Stimulated activated naive CD8-positive, alpha-beta T cell treated with anti-CD3 and anti-CD28 coated beads, Interleukin-15, Interleukin-2, amounts not matched to agents 100 U/mL and 50 U/mL, for 24 hours (primary cell): ENCODE data around the gene ANAPC1.
"Not testable (repeated sequence)": the region's sequence is repeated elsewhere in the genome, so short reads cannot be mapped to it uniquely, and the experiment has no call there.

Experiments used
- ATAC-seq: fragments of 150-1000 bp; cut with Tn5 transposase; one replicate; pipeline ENCODE4 v1.10.0; 2021
- DNase-seq: peaks from one replicate; pipeline ENCODE4 v3.0.0; 2021

The ANAPC1 gene

GRCh38 chr2:111729812-111730458 is 154.1 kb downstream of the ANAPC1 start:
- DNase-seq, ATAC-seq: not testable (repeated sequence)

- DNase-seq (peak; percentile 49), ATAC-seq (peak; percentile 81)
These were observed 156.3 kb downstream of the ANAPC1 start for GRCh38 chr2:111727611-111728110.

- DNase-seq (peak; percentile 20), ATAC-seq (peak; percentile 71)
These were observed 158.3 kb downstream of the ANAPC1 start for GRCh38 chr2:111725742-111726141.

GRCh38 chr2:111719610-111720009 is 164.4 kb downstream of the ANAPC1 start:
- ATAC-seq = peak; percentile 26

More at GRCh38 chr2:111719610-111720009, 164.4 kb downstream of the ANAPC1 start:
- DNase-seq = not testable (repeated sequence)
